ENCODE data around the gene PPP1R13B. TPM values are rescaled to one million over a fixed set of nuclear protein-coding genes. Genes with fewer than 3 reads are reported as not detected.

Gene PPP1R13B
- total RNA-seq, 1 donor from 2014 or later = 9.6 TPM

GRCh38 chr14:103872481-103873113, 25.2 kb upstream of the PPP1R13B start:
- Mint-ChIP-seq H3K27me3 (ENCODE audit: insufficient read depth) (no peaks in the 10 kb centered on the region), H3K9me3 (no peaks in the 10 kb centered on the region), H3K4me3 (peak overlapping the region; percentile 83), H3K36me3 (ENCODE audit: low read depth) (no peaks in the 10 kb centered on the region), H3K4me1 (ENCODE audit: low read depth) (peaks cover 5% of the 10 kb centered on the region), H3K27ac (peak overlapping the region; percentile 80)
- intact Hi-C loops (cut with micrococcal nuclease) = loop anchor here (1.0 kb wide), 2 partner anchors 25 to 49 kb away; partner anchors contain the start of gene PPP1R13B
- DNase-seq (ENCODE audit: low spot score) = no peak

- peak overlapping the region; percentile 80 for H3K27ac Mint-ChIP-seq
- no peaks in the 10 kb centered on the region for H3K36me3 Mint-ChIP-seq (ENCODE audit: low read depth)
- peak; percentile 68 for DNase-seq (ENCODE audit: low spot score)
- H3K27me3 Mint-ChIP-seq (ENCODE audit: insufficient read depth) = no peaks in the 10 kb centered on the region
- H3K4me3 Mint-ChIP-seq = peak overlapping the region; percentile 83
- H3K4me1 Mint-ChIP-seq (ENCODE audit: low read depth) = peaks cover 5% of the 10 kb centered on the region
- H3K9me3 Mint-ChIP-seq = no peaks in the 10 kb centered on the region
- intact Hi-C loops (cut with micrococcal nuclease) = loop anchor here (1.0 kb wide), 2 partner anchors 25 to 49 kb away; partner anchors contain the start of gene PPP1R13B
Measured at GRCh38 chr14:103871596-103872480, 24.5 kb upstream of the PPP1R13B start.

- H3K36me3 Mint-ChIP-seq (ENCODE audit: low read depth) = no peaks in the 10 kb centered on the region
- peak overlapping the region; percentile 45 for H3K4me3 Mint-ChIP-seq
- H3K4me1 Mint-ChIP-seq (ENCODE audit: low read depth) = peaks cover 5% of the 10 kb centered on the region
- no peak overlapping the region for H3K27ac Mint-ChIP-seq
- DNase-seq (ENCODE audit: low spot score) = no peak
- intact Hi-C loops (cut with micrococcal nuclease) = no loop called here
- H3K9me3 Mint-ChIP-seq = no peaks in the 10 kb centered on the region
- no peaks in the 10 kb centered on the region for H3K27me3 Mint-ChIP-seq (ENCODE audit: insufficient read depth)
Measured at GRCh38 chr14:103870891-103871595, 23.7 kb upstream of the PPP1R13B start.

GRCh38 chr14:103870144-103870876, 22.9 kb upstream of the PPP1R13B start:
- Mint-ChIP-seq H3K36me3 (ENCODE audit: low read depth) (no peaks in the 10 kb centered on the region), H3K27me3 (ENCODE audit: insufficient read depth) (no peaks in the 10 kb centered on the region), H3K4me1 (ENCODE audit: low read depth) (peaks cover 5% of the 10 kb centered on the region), H3K4me3 (no peak overlapping the region), H3K9me3 (no peaks in the 10 kb centered on the region), H3K27ac (no peak overlapping the region)
- no peak for DNase-seq (ENCODE audit: low spot score)
- intact Hi-C loops (cut with micrococcal nuclease) = no loop called here

GRCh38 chr14:103869406-103870143, 22.2 kb upstream of the PPP1R13B start:
- Mint-ChIP-seq H3K27ac (no peak overlapping the region), H3K4me3 (no peak overlapping the region), H3K36me3 (ENCODE audit: low read depth) (no peaks in the 10 kb centered on the region), H3K27me3 (ENCODE audit: insufficient read depth) (no peaks in the 10 kb centered on the region), H3K4me1 (ENCODE audit: low read depth) (peaks cover 5% of the 10 kb centered on the region), H3K9me3 (no peaks in the 10 kb centered on the region)
- DNase-seq (ENCODE audit: low spot score) = no peak
- intact Hi-C loops (cut with micrococcal nuclease) = loop anchor here (5.0 kb wide), 1 partner anchor 33 kb away; no protein-coding TSS in a partner anchor

GRCh38 chr14:103868242-103868897, 21.0 kb upstream of the PPP1R13B start:
- no peaks in the 10 kb centered on the region for H3K36me3 Mint-ChIP-seq (ENCODE audit: low read depth)
- no peak overlapping the region for H3K4me3 Mint-ChIP-seq
- intact Hi-C loops (cut with micrococcal nuclease) = loop anchor here (5.0 kb wide), 1 partner anchor 34 kb away; no protein-coding TSS in a partner anchor
- no peak for DNase-seq (ENCODE audit: low spot score)
- H3K4me1 Mint-ChIP-seq (ENCODE audit: low read depth) = peaks cover 5% of the 10 kb centered on the region
- no peaks in the 10 kb centered on the region for H3K9me3 Mint-ChIP-seq
- no peak overlapping the region for H3K27ac Mint-ChIP-seq
- peaks cover 3% of the 10 kb centered on the region for H3K27me3 Mint-ChIP-seq (ENCODE audit: insufficient read depth)

- no peak overlapping the region for H3K4me3 Mint-ChIP-seq
- no peaks in the 10 kb centered on the region for H3K9me3 Mint-ChIP-seq
- no peaks in the 10 kb centered on the region for H3K36me3 Mint-ChIP-seq (ENCODE audit: low read depth)
- peaks cover 5% of the 10 kb centered on the region for H3K27me3 Mint-ChIP-seq (ENCODE audit: insufficient read depth)
- peaks cover 4% of the 10 kb centered on the region for H3K4me1 Mint-ChIP-seq (ENCODE audit: low read depth)
- intact Hi-C loops (cut with micrococcal nuclease) = loop anchor here (5.0 kb wide), 1 partner anchor 35 kb away; no protein-coding TSS in a partner anchor
- DNase-seq (ENCODE audit: low spot score) = no peak
- H3K27ac Mint-ChIP-seq = no peak overlapping the region
Measured at GRCh38 chr14:103867523-103867953, 20.2 kb upstream of the PPP1R13B start.

GRCh38 chr14:103867020-103867419, 19.6 kb upstream of the PPP1R13B start:
- Mint-ChIP-seq H3K4me1 (ENCODE audit: low read depth) (no peaks in the 10 kb centered on the region), H3K36me3 (ENCODE audit: low read depth) (no peaks in the 10 kb centered on the region), H3K27me3 (ENCODE audit: insufficient read depth) (peaks cover 5% of the 10 kb centered on the region), H3K4me3 (no peak overlapping the region), H3K9me3 (no peaks in the 10 kb centered on the region), H3K27ac (no peak overlapping the region)
- intact Hi-C loops (cut with micrococcal nuclease) = loop anchor here (5.0 kb wide), 1 partner anchor 35 kb away; no protein-coding TSS in a partner anchor
- no peak for DNase-seq (ENCODE audit: low spot score)

GRCh38 chr14:103863245-103863644, 15.9 kb upstream of the PPP1R13B start:
- Mint-ChIP-seq H3K36me3 (ENCODE audit: low read depth) (no peaks in the 10 kb centered on the region), H3K27me3 (ENCODE audit: insufficient read depth) (peaks cover 7% of the 10 kb centered on the region), H3K4me3 (no peak overlapping the region), H3K9me3 (no peaks in the 10 kb centered on the region), H3K4me1 (ENCODE audit: low read depth) (no peaks in the 10 kb centered on the region), H3K27ac (no peak overlapping the region)
- DNase-seq (ENCODE audit: low spot score) = no peak
- intact Hi-C loops (cut with micrococcal nuclease) = no loop called here

- H3K4me3 Mint-ChIP-seq = no peak overlapping the region
- no peaks in the 10 kb centered on the region for H3K36me3 Mint-ChIP-seq (ENCODE audit: low read depth)
- H3K27ac Mint-ChIP-seq = no peak overlapping the region
- intact Hi-C loops (cut with micrococcal nuclease) = no loop called here
- DNase-seq (ENCODE audit: low spot score) = no peak
- no peaks in the 10 kb centered on the region for H3K4me1 Mint-ChIP-seq (ENCODE audit: low read depth)
- peaks cover 7% of the 10 kb centered on the region for H3K27me3 Mint-ChIP-seq (ENCODE audit: insufficient read depth)
- no peaks in the 10 kb centered on the region for H3K9me3 Mint-ChIP-seq
Measured at GRCh38 chr14:103862393-103862782, 15.0 kb upstream of the PPP1R13B start.

Data from activated T-helper 1 cell treated with anti-CD3 and anti-CD28 coated beads, Interleukin-12 subunit alpha, Interleukin-12 subunit beta, Interleukin-2, Interleukin-4 antibody, amounts not matched to agents 30 ng/mL and 10 ng/mL and 1 ng/mL, durations not matched to agents 14 hours and 24 hours and 36 hours (primary cell).